GM23248 (cell line): ENCODE data around the gene KRT80.

Source experiments
- EZH2 ChIP-seq: fragments of 200-600 bp; sonication (generic); IDR thresholded peaks from 2 replicates; pipeline ENCODE4 v1.6.1; 2018; ENCODE audit warnings: antibody characterized with exemption, mild to moderate bottlenecking; ENCODE audit not compliant: insufficient read depth, poor library complexity, severe bottlenecking
- EZH2phosphoT487 ChIP-seq: fragments of 200-600 bp; sonication (generic); IDR thresholded peaks from 2 replicates; pipeline ENCODE4 v1.6.1; 2018; ENCODE audit warnings: antibody characterized with exemption, moderate library complexity, mild to moderate bottlenecking, low read depth; ENCODE audit not compliant: insufficient read depth

- TF ChIP-seq EZH2 (no peak), EZH2phosphoT487 (no peak)
These were observed 42.5 kb upstream of the KRT80 start for GRCh38 chr12:52234223-52234810.
